Inflammatory macrophage treated with lipopolysaccharide for 1 hour (primary cell): ENCODE data around the gene FANCL.
"Not testable (repeated sequence)": the region's sequence is repeated elsewhere in the genome, so short reads cannot be mapped to it uniquely, and the experiment has no call there.

Source experiments
- DNase-seq, 2 donors: peaks; one replicate each; pipeline ENCODE4 v3.0.0-alpha.2; 2020 to 2022

The FANCL gene

GRCh38 chr2:58204195-58204959 is 36.7 kb downstream of the FANCL start:
- DNase-seq, result no peak

- DNase-seq, result no peak
Observed at GRCh38 chr2:58203018-58203417, 38.1 kb downstream of the FANCL start.

GRCh38 chr2:58202404-58202803 is 38.7 kb downstream of the FANCL start:
- DNase-seq, result no peak

GRCh38 chr2:58197894-58198293 is 43.2 kb downstream of the FANCL start:
- DNase-seq, result no peak

- no peak for DNase-seq
Observed at GRCh38 chr2:58195662-58196061, 45.5 kb downstream of the FANCL start.

GRCh38 chr2:58194458-58194857 is 46.7 kb downstream of the FANCL start:
- no peak for DNase-seq

- not testable (repeated sequence) for DNase-seq
Observed at GRCh38 chr2:58187022-58187421, 54.1 kb downstream of the FANCL start.

DNA sequence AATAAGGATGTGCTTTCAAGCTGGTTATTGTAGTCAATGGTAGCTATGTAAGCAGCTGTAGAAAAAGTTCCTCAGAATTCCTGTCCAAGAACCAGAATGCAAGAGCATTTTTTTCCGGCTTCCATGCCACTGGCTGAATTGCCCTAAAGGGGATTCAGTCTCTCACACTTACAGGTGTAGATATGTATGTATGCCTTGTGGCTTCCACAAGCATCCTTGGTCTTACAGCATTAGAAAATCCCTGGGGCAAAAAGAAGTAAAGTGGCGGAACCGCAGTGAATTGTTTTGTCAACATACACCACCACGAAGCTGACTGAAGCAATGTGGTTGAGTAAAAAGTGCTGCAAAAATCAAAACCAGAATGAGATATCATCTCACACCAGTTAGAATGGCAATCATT is 54.6 kb downstream of the FANCL start:
- DNase-seq, result no peak

GRCh38 chr2:58182527-58182926 is 58.6 kb downstream of the FANCL start:
- DNase-seq, result peak in 1 of 2 donors; percentile 2

GRCh38 chr2:58180635-58181034 is 60.5 kb downstream of the FANCL start:
- no peak for DNase-seq

GRCh38 chr2:58180175-58180574 is 61.0 kb downstream of the FANCL start:
- not testable (repeated sequence) for DNase-seq

DNA sequence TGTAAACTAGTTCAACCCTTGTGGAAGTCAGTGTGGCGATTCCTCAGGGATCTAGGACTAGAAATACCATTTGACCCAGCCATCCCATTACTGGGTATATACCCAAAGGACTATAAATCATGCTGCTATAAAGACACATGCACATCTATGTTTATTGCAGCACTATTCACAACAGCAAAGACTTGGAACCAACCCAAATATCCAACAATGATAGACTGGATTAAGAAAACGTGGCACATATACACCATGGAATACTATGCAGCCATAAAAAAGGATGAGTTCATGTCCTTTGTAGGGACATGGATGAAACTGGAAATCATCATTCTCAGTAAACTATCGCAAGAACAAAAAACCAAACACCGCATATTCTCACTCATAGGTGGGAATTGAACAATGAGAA is 63.9 kb downstream of the FANCL start:
- not testable (repeated sequence) for DNase-seq

- DNase-seq, result not testable (repeated sequence)
Observed at GRCh38 chr2:58171831-58172230, 69.3 kb downstream of the FANCL start.

DNA sequence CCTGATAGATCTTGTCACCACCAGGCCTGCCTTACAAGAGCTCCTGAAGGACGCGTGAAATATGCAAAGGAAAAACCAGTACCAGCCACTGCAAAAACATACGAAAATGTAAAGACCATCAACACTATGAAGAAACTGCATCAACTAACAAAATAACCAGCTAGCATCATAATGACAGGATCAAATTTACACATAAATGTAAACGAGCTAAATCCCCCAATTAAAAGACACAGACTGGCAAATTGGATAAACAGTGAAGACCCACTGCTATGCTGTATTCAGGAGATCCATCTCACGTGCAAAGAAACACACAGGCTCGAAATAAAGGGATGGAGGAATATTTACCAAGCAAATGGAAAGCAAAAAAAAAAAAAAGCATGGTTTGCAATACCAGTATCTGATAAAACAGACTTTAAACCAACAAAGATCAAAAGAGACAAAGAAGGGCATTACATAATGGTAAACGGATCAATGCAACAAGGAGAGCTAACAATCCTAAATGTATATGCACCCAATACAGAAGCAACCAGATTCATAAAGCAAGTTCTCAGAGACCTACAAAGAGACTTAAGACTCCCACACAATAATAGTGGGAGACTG is 70.7 kb downstream of the FANCL start:
- DNase-seq, result not testable (repeated sequence)

GRCh38 chr2:58169845-58170244 is 71.3 kb downstream of the FANCL start:
- DNase-seq, result not testable (repeated sequence)

GRCh38 chr2:58168130-58168529 is 73.0 kb downstream of the FANCL start:
- not testable (repeated sequence) for DNase-seq

DNA sequence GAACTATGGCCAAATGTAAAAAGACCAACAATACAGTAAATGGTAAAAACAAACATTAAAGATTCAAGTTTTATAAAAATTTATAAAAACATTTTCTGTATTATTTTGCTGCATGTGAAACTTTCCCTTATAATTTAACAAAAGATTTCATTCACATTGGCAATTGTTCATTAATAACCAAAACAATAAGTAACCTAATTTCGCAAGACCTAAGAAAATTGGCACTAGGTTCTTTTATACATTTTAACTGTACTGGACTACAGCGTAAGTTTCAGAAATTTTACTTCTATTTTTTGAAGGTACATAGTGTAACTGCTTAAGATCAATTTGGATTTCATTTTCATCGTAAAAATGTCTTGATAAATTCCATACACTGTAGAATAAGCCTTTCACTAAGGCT is 77.2 kb downstream of the FANCL start:
- no peak for DNase-seq

DNA sequence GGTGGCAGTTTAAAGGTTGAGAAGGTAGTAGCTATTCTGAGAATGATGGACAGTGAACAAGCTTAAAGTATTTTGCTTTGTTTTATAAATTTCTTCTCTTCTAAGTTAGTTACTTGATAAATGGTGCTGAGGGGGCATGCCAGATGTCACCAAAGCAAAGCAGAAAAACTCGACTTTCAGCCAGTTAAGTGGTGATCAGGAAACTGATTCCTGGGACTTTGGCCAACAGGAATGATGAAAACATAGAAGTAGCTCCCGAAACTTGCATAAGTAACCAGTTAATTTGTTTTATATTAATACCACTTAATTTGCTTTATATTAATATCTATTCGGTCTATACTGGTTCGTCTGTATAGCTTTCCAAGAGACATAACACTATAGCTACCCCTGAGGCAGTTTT is 82.6 kb downstream of the FANCL start:
- DNase-seq, result no peak

DNA sequence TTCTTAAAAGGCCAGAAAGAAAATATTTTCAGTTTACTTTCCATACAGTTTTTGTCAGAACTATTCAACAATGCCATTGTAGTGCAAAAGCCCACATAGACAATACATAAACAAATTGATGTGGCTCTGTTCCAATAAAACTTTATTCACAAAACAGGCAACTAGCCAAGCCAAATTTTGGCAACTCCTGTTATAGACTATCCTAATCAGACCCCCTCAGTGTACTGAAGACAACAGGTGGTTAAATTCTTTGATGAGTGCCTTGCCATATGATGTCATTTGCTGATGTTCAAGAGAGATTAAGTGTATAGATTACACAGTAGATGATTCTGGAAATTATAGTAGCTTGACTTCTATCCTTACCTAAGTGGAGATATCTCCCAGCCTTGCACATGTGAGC is 83.4 kb downstream of the FANCL start:
- DNase-seq, result no peak

- DNase-seq, result no peak
Observed at GRCh38 chr2:58156780-58157179, 84.3 kb downstream of the FANCL start.

DNA sequence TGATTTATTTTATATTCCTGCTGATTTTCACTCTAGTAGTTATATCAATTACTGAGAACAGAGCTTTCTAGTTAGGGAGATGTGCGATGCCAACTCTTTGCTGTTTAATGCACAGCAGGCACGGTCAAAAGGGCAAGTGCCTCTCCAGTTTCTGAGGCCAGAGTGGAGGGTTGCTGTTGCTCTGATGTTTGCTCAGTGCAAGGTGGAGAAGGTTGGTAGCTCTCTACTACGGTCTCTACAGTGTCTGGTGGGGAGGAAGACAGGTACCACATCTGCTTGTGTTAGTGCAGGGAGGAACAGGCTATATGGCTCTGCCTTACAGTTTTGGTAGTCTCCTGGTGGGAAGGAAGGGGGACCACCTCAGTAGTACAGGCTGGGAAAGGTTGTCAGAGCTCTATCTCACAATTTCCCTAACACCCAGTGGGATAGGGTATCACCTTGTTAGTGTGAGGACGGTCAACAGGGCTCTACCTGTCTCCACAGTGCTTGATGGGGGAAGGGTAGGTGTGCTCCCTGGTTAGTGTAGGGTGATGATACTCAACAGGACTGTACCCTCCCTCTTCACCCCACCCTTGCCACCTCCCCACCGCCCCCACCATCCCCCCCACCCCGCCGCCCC is 85.9 kb downstream of the FANCL start:
- no peak for DNase-seq

DNA sequence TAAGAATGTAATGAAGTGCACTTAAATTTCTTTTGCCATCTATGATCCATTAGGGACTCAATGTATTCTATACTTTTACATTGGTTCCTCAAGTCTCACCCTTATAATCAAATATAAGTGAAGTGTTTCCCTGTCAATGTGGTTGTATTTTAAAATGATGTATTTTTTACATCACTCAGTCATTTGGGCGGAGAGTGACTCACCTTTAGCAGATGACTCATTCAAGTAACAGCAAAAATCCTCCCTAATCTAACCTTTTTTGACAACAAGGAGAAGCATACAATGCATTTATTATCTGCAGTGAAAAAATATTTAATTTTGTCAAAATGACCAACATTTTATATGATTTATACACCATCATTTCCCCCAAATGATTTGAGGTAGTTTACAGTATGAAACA is 94.4 kb downstream of the FANCL start:
- no peak for DNase-seq

GRCh38 chr2:58145769-58146168 is 95.4 kb downstream of the FANCL start:
- DNase-seq, result not testable (repeated sequence)

- DNase-seq, result no peak
Observed at GRCh38 chr2:58140508-58141072, 100.5 kb downstream of the FANCL start.
